OCI-LY1 (cell line): ENCODE measurements around the gene TTC28.
"Not testable (repeated sequence)": the region's sequence is repeated elsewhere in the genome, so short reads cannot be mapped to it uniquely, and the experiment has no call there.

ENCODE experiments used
- H2AFZ ChIP-seq: fragments of 200-600 bp; sonication (generic), shearing (Covaris generic); 2 replicates; pipeline ENCODE4 v1.6.0; 2014; ENCODE audit warnings: antibody characterized with exemption, mild to moderate bottlenecking, low read length
- H3F3A ChIP-seq: fragments of 200-600 bp; sonication (generic), shearing (Covaris generic); 2 replicates; pipeline ENCODE4 v1.6.0; 2014; ENCODE audit warnings: mild to moderate bottlenecking, antibody characterized with exemption, low read length, moderate library complexity; ENCODE audit not compliant: insufficient read depth
- H3K27ac ChIP-seq: fragments of 200-600 bp; sonication (generic); 2 replicates; pipeline ENCODE4 v1.5.1; 2014; ENCODE audit warnings: low read length, mixed run types, mild to moderate bottlenecking, low read depth; ENCODE audit not compliant: poor library complexity, severe bottlenecking
- H3K27me3 ChIP-seq: fragments of 200-600 bp; sonication (generic); 2 replicates; pipeline ENCODE4 v1.6.0; 2014; ENCODE audit warnings: antibody characterized with exemption, mild to moderate bottlenecking, low read length, moderate library complexity; ENCODE audit not compliant: insufficient read depth
- H3K36me3 ChIP-seq: fragments of 200-600 bp; sonication (generic); 2 replicates; pipeline ENCODE4 v1.6.1; 2014; ENCODE audit warnings: mild to moderate bottlenecking, antibody characterized with exemption, low read length, moderate library complexity, mixed read lengths; ENCODE audit not compliant: insufficient read depth
- H3K4me1 ChIP-seq: fragments of 200-600 bp; sonication (generic); 2 replicates; pipeline ENCODE4 v1.5.1; 2014; ENCODE audit warnings: mild to moderate bottlenecking, low read length, moderate library complexity; ENCODE audit not compliant: insufficient read depth, severe bottlenecking
- H3K4me2 ChIP-seq: fragments of 200-600 bp; sonication (generic), shearing (Covaris generic); 2 replicates; pipeline ENCODE4 v1.6.1; 2014; ENCODE audit warnings: low read length
- H3K4me3 ChIP-seq: fragments of 200-600 bp; sonication (generic); 2 replicates; pipeline ENCODE4 v1.5.1; 2014; ENCODE audit warnings: low read length, low read depth, mild to moderate bottlenecking, mixed read lengths; ENCODE audit not compliant: poor library complexity, severe bottlenecking
- H3K79me2 ChIP-seq: fragments of 200-600 bp; shearing (Covaris generic); 2 replicates; pipeline ENCODE4 v1.6.1; 2016; ENCODE audit warnings: mixed run types, low read length, mixed read lengths; ENCODE audit not compliant: insufficient read depth
- H3K9ac ChIP-seq: fragments of 200-600 bp; sonication (generic), shearing (Covaris generic); 2 replicates; pipeline ENCODE4 v1.6.1; 2014; ENCODE audit warnings: mild to moderate bottlenecking, low read length, mixed read lengths
- H3K9me2 ChIP-seq: fragments of 200-600 bp; sonication (generic), shearing (Covaris generic); 2 replicates; pipeline ENCODE4 v1.6.1; 2014; ENCODE audit warnings: low read depth, mild to moderate bottlenecking, low read length, mixed read lengths
- H3K9me3 ChIP-seq: fragments of 200-600 bp; shearing (Covaris generic); 2 replicates; pipeline ENCODE4 v1.6.1; 2014; ENCODE audit warnings: low read length, mixed read lengths
- H4K20me1 ChIP-seq: fragments of 200-600 bp; sonication (generic), shearing (Covaris generic); 2 replicates; pipeline ENCODE4 v1.6.0; 2016; ENCODE audit warnings: mild to moderate bottlenecking, low read length; ENCODE audit not compliant: insufficient read depth
- CTCF ChIP-seq: fragments of 200-600 bp; sonication (generic), shearing (Covaris generic); IDR thresholded peaks from 2 replicates; pipeline ENCODE4 v1.5.1; 2017; ENCODE audit warnings: mild to moderate bottlenecking, antibody characterized with exemption, low read length, moderate library complexity, mixed read lengths
- EZH2 ChIP-seq: fragments of 200-600 bp; sonication (generic), shearing (Covaris generic); IDR thresholded peaks from 2 replicates; pipeline ENCODE4 v1.8.0; 2017; ENCODE audit warnings: borderline replicate concordance, mixed run types, mild to moderate bottlenecking, antibody characterized with exemption, low read length, moderate library complexity, mixed read lengths

The TTC28 gene

GRCh38 chr22:28217277-28217676 is 462.4 kb downstream of the TTC28 start:
- no peak overlapping the region for H3K4me2 ChIP-seq
- no peaks in the 10 kb centered on the region for H3K9me3 ChIP-seq
- H3K36me3 ChIP-seq: no peaks in the 10 kb centered on the region
- H2AFZ ChIP-seq: no peak overlapping the region
- H3K4me1 ChIP-seq: no peaks in the 10 kb centered on the region
- H3K27ac ChIP-seq: no peak overlapping the region
- H3F3A ChIP-seq: no peaks in the 10 kb centered on the region
- H4K20me1 ChIP-seq: no peaks in the 10 kb centered on the region
- H3K27me3 ChIP-seq: no peaks in the 10 kb centered on the region
- TF ChIP-seq EZH2 (no peak), CTCF (no peak)
- H3K79me2 ChIP-seq: no peaks in the 10 kb centered on the region
- no peak overlapping the region for H3K4me3 ChIP-seq
- H3K9me2 ChIP-seq: no peaks in the 10 kb centered on the region
- H3K9ac ChIP-seq: no peak overlapping the region

GRCh38 chr22:28214750-28215149 is 464.9 kb downstream of the TTC28 start:
- not testable (repeated sequence) for H3F3A ChIP-seq, H3K4me1 ChIP-seq, H3K36me3 ChIP-seq, H3K4me3 ChIP-seq, H4K20me1 ChIP-seq, H3K27ac ChIP-seq, H3K4me2 ChIP-seq, H2AFZ ChIP-seq, H3K9ac ChIP-seq, H3K9me2 ChIP-seq, H3K9me3 ChIP-seq, H3K27me3 ChIP-seq, H3K79me2 ChIP-seq

- H3K36me3 ChIP-seq, H3K9me2 ChIP-seq, H3F3A ChIP-seq, H2AFZ ChIP-seq, H3K4me3 ChIP-seq, H3K27me3 ChIP-seq, H4K20me1 ChIP-seq, H3K4me2 ChIP-seq, H3K79me2 ChIP-seq, H3K9ac ChIP-seq, H3K27ac ChIP-seq, H3K9me3 ChIP-seq, H3K4me1 ChIP-seq: not testable (repeated sequence)
Measured at GRCh38 chr22:28209457-28209856, 470.2 kb downstream of the TTC28 start.

- H3K27ac ChIP-seq: no peak overlapping the region
- no peaks in the 10 kb centered on the region for H4K20me1 ChIP-seq
- H3K36me3 ChIP-seq: no peaks in the 10 kb centered on the region
- no peak overlapping the region for H3K4me2 ChIP-seq
- no peak for TF ChIP-seq EZH2
- TF ChIP-seq CTCF: no peak
- no peaks in the 10 kb centered on the region for H3F3A ChIP-seq
- H3K27me3 ChIP-seq: no peaks in the 10 kb centered on the region
- H2AFZ ChIP-seq: no peak overlapping the region
- no peaks in the 10 kb centered on the region for H3K9me2 ChIP-seq
- H3K4me3 ChIP-seq: no peak overlapping the region
- H3K9me3 ChIP-seq: no peaks in the 10 kb centered on the region
- H3K79me2 ChIP-seq: no peaks in the 10 kb centered on the region
- no peak overlapping the region for H3K9ac ChIP-seq
- H3K4me1 ChIP-seq: no peaks in the 10 kb centered on the region
Measured at GRCh38 chr22:28208787-28209186, 470.9 kb downstream of the TTC28 start.
